GM23248 (cell line): ENCODE data around the gene PARD6B. TPM values are rescaled to one million over a fixed set of nuclear protein-coding genes. Genes with fewer than 3 reads are reported as not detected.
"Not testable (repeated sequence)": the region's sequence is repeated elsewhere in the genome, so short reads cannot be mapped to it uniquely, and the experiment has no call there.

Experiments used
- DNase-seq: peaks from one replicate; pipeline ENCODE4 v3.0.0-alpha.2; 2015
- H2AFZ ChIP-seq: fragments of 200-600 bp; sonication (generic); 2 replicates; pipeline ENCODE4 v1.6.1; 2016; ENCODE audit warnings: antibody characterized with exemption
- H3F3A ChIP-seq: fragments of 200-600 bp; sonication (generic); 2 replicates; pipeline ENCODE4 v1.6.1; 2016; ENCODE audit warnings: mild to moderate bottlenecking, antibody characterized with exemption, mixed run types; ENCODE audit not compliant: insufficient read depth
- H3K27ac ChIP-seq: fragments of 200-600 bp; sonication (generic); 2 replicates; pipeline ENCODE4 v1.5.1; 2016; ENCODE audit warnings: mild to moderate bottlenecking
- H3K27me3 ChIP-seq: fragments of 200-600 bp; sonication (generic); replicated peaks from 2 replicates; pipeline ENCODE4 v1.6.1; 2016; ENCODE audit warnings: mild to moderate bottlenecking; ENCODE audit not compliant: insufficient read depth
- H3K36me3 ChIP-seq: fragments of 200-600 bp; sonication (generic); 2 replicates; pipeline ENCODE4 v1.6.1; 2016; ENCODE audit warnings: low read depth, mild to moderate bottlenecking
- H3K4me1 ChIP-seq: fragments of 200-600 bp; sonication (generic); 2 replicates; pipeline ENCODE4 v1.6.1; 2016; ENCODE audit warnings: mild to moderate bottlenecking; ENCODE audit not compliant: insufficient read depth
- H3K4me2 ChIP-seq: fragments of 200-600 bp; sonication (generic); one replicate; pipeline ENCODE4 v1.6.1; 2016; ENCODE audit warnings: mild to moderate bottlenecking; ENCODE audit not compliant: unreplicated experiment
- H3K4me3 ChIP-seq: fragments of 200-600 bp; sonication (generic); 2 replicates; pipeline ENCODE4 v1.5.1; 2016; ENCODE audit warnings: mild to moderate bottlenecking
- H3K79me2 ChIP-seq: fragments of 200-600 bp; sonication (generic); 2 replicates; pipeline ENCODE4 v1.6.1; 2016; ENCODE audit warnings: mild to moderate bottlenecking; ENCODE audit not compliant: insufficient read depth
- H3K9ac ChIP-seq: fragments of 200-600 bp; sonication (generic); 2 replicates; pipeline ENCODE4 v1.6.1; 2016; ENCODE audit warnings: mild to moderate bottlenecking
- H3K9me2 ChIP-seq: fragments of 200-600 bp; sonication (generic); 2 replicates; pipeline ENCODE4 v1.6.1; 2016; ENCODE audit warnings: mixed run types, mild to moderate bottlenecking, moderate library complexity; ENCODE audit not compliant: insufficient read depth
- H3K9me3 ChIP-seq: fragments of 200-600 bp; sonication (generic); one replicate; pipeline ENCODE4 v1.6.1; 2017; ENCODE audit warnings: low read depth
- H4K20me1 ChIP-seq: fragments of 200-600 bp; sonication (generic); 2 replicates; pipeline ENCODE4 v1.6.0; 2016; ENCODE audit not compliant: insufficient read depth
- EZH2 ChIP-seq: fragments of 200-600 bp; sonication (generic); IDR thresholded peaks from 2 replicates; pipeline ENCODE4 v1.6.1; 2018; ENCODE audit warnings: antibody characterized with exemption, mild to moderate bottlenecking; ENCODE audit not compliant: insufficient read depth, poor library complexity, severe bottlenecking
- EZH2phosphoT487 ChIP-seq: fragments of 200-600 bp; sonication (generic); IDR thresholded peaks from 2 replicates; pipeline ENCODE4 v1.6.1; 2018; ENCODE audit warnings: antibody characterized with exemption, moderate library complexity, mild to moderate bottlenecking, low read depth; ENCODE audit not compliant: insufficient read depth
- WGBS, 2 experiments: methylation state at CpG; one replicate each; pipeline ENCODE4 v1.1.6; 2015 to 2017; ENCODE audit warnings: low lambda C conversion rate in 2 of 2, low coverage in 1 of 2; ENCODE audit errors: missing lambda C conversion rate in 2 of 2; 5-methylcytosine and 5-hydroxymethylcytosine counted together
- in situ Hi-C: fragments of 300-500 bp; cut with MboI; formaldehyde crosslinking; loops from 2 replicates; pipeline ENCODE4 v1.15.0; 2020
- polyA plus RNA-seq: library from polyadenylated mRNA; unstranded; fragments of >200 nt; fragmentation: Nextera tagmentation; extraction: Ambion mirVana; gene quantifications from 2 replicates; pipeline ENCODE4 v1.2.1, GENCODE V29; 2016
- total RNA-seq: library from RNA; depleted of rRNA; stranded (reverse); fragments of >200 nt; shearing (Covaris generic); gene quantifications from 2 replicates; pipeline ENCODE4 v1.2.3, GENCODE V29; 2014

The PARD6B gene
- total and polyA plus RNA-seq, 2 experiments from 2014 or later: 0.16 TPM; not detected in 1

DNA sequence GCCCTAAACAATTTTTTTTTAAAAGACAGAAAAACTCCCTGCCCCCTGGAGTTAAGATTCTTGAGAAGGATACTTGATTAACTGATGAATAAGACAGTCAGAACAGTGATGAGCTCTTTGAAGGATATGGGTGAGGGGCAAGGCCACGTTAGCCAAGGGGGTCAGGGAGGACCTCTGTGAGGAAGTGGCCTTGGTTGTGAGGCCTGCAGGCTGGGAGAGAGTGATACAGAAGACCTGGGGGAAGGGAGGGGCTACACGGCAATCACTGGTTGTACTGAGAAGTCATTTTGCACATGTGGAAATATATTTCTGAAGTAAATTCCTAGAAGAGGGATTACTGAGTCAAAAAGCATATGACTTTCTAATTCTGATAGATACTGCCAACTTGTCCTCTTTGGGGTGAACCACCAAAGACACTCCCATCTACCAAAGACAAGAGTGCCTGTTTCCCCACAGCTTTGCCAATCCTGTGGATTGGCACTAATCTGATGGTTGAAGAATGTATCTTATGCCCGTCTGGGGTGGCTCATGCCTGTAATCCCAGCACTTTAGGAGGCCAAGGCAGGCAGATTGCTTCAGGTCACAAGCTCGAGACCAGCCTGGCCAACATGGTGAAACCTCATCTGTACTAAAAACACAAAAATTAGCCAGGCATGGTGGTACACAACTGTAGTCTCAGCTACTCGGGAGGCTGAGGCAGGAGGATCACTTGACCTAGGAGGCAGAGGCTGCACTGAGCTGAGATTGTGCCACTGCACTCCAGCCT, 41.2 kb downstream of the PARD6B start:
- no peak overlapping the region for H2AFZ ChIP-seq
- H3K79me2 ChIP-seq: no peaks in the 10 kb centered on the region
- no peaks in the 10 kb centered on the region for H4K20me1 ChIP-seq
- H3K27ac ChIP-seq: no peak overlapping the region
- WGBS, 2 experiments: 69 to 70% methylated on average over 5 of the region's 5 CpGs
- TF ChIP-seq EZH2phosphoT487 (no peak), EZH2 (no peak)
- no peak overlapping the region for H3K4me2 ChIP-seq
- H3K9ac ChIP-seq: no peak overlapping the region
- H3F3A ChIP-seq: no peaks in the 10 kb centered on the region
- DNase-seq: no peak
- in situ Hi-C loops: no loop called here
- H3K4me1 ChIP-seq: no peaks in the 10 kb centered on the region
- no peak overlapping the region for H3K4me3 ChIP-seq
- H3K9me2 ChIP-seq: no peaks in the 10 kb centered on the region
- no peaks in the 10 kb centered on the region for H3K27me3 ChIP-seq
- no peaks in the 10 kb centered on the region for H3K36me3 ChIP-seq
- H3K9me3 ChIP-seq: no peaks in the 10 kb centered on the region

DNA sequence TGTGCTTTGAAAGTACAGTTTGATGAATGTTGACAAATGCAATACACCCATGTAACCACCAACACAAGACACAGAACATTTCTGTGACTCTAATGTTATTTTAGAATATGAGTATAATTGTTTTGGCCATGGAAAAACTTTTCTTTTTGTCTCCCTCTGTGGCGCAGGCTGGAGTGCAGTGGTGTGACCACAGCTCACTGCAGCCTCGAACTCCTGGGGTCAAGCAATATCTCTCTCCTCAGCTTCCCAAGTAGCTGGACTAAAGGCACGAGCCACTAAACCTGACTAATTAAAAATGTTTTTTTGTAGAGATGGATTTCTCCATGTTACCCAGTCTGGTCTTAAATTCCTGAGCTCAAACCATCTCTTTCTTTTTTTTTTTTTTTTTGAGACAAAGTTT, 43.1 kb downstream of the PARD6B start:
- in situ Hi-C loops: no loop called here
- H3K79me2 ChIP-seq: no peaks in the 10 kb centered on the region
- no peaks in the 10 kb centered on the region for H3K9me3 ChIP-seq
- H3F3A ChIP-seq: no peaks in the 10 kb centered on the region
- H3K27me3 ChIP-seq: no peaks in the 10 kb centered on the region
- H3K9me2 ChIP-seq: no peaks in the 10 kb centered on the region
- WGBS, 2 experiments: 71 to 72% methylated on average over 3 of the region's 3 CpGs
- H2AFZ ChIP-seq: no peak overlapping the region
- no peaks in the 10 kb centered on the region for H3K4me1 ChIP-seq
- H3K4me2 ChIP-seq: no peak overlapping the region
- no peaks in the 10 kb centered on the region for H4K20me1 ChIP-seq
- no peak for DNase-seq
- no peaks in the 10 kb centered on the region for H3K36me3 ChIP-seq
- H3K4me3 ChIP-seq: no peak overlapping the region
- TF ChIP-seq EZH2 (no peak), EZH2phosphoT487 (no peak)
- H3K27ac ChIP-seq: no peak overlapping the region
- H3K9ac ChIP-seq: no peak overlapping the region

DNA sequence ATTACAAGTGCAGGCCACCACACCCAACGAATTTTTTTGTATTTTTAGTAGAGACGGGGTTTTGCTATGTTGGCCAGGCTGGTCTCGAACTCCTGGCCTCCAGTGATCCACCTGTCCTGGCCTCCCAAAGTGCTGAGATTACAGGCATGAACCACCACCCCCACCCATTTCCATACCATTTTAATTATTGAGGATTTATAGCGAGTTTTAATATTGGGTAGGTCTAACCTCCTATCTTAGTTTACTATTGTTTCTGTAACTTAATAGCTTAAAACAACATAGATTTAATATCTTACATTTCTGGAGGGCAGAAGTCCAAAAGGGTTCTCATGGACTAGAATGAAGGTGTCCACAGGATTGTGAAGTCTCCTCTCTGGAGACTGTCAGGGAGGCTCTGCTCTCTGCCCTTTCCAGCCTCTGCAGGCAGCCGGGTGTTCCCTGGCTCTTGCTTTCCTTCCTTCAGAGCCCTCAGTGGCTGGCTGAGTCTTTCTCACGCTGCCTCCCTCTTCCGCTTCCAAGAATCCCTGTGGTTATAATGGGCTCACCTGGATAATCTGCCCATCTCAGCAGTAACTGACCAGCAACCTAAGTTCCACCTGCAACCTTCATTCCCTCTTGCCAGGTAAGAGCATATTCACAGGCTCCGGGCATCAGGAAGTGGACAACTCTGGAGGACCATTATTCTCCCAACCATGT, 44.9 kb downstream of the PARD6B start:
- no peak overlapping the region for H3K4me2 ChIP-seq
- H3K4me3 ChIP-seq: no peak overlapping the region
- H2AFZ ChIP-seq: no peak overlapping the region
- H4K20me1 ChIP-seq: no peaks in the 10 kb centered on the region
- no peaks in the 10 kb centered on the region for H3K36me3 ChIP-seq
- no peaks in the 10 kb centered on the region for H3K27me3 ChIP-seq
- in situ Hi-C loops: no loop called here
- no peaks in the 10 kb centered on the region for H3K4me1 ChIP-seq
- no peak for DNase-seq
- no peaks in the 10 kb centered on the region for H3K9me3 ChIP-seq
- H3K27ac ChIP-seq: no peak overlapping the region
- 36 to 42% methylated on average over 8 of the region's 8 CpGs for WGBS, 2 experiments
- H3K79me2 ChIP-seq: no peaks in the 10 kb centered on the region
- no peaks in the 10 kb centered on the region for H3K9me2 ChIP-seq
- H3K9ac ChIP-seq: no peak overlapping the region
- H3F3A ChIP-seq: no peaks in the 10 kb centered on the region
- TF ChIP-seq EZH2 (no peak), EZH2phosphoT487 (no peak)

DNA sequence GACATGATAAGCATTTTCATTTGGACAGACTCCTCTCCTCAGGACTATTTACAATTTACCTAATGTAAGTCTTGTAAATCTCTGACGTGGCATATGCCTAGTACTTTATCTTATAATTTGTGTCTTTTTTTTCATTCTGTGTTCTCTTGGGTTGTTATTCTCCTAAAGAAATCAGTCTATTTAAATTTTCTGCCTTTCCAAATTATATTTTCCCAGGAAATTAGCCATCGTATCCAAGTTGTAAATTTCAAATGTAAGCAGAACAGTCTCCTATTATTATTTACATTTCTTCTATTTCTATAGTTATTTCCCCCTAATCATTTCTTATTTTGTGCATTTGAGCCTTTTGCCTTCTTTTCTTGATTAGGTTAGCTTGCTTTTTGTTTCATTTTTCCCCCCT, 46.0 kb downstream of the PARD6B start:
- WGBS, 2 experiments: 28 to 34% methylated on average over 2 of the region's 2 CpGs
- no peak overlapping the region for H3K27ac ChIP-seq
- no peak overlapping the region for H3K4me3 ChIP-seq
- in situ Hi-C loops: no loop called here
- no peaks in the 10 kb centered on the region for H3K36me3 ChIP-seq
- no peaks in the 10 kb centered on the region for H3K9me2 ChIP-seq
- H2AFZ ChIP-seq: no peak overlapping the region
- H3K9ac ChIP-seq: no peak overlapping the region
- no peaks in the 10 kb centered on the region for H3F3A ChIP-seq
- H3K79me2 ChIP-seq: no peaks in the 10 kb centered on the region
- H3K4me2 ChIP-seq: no peak overlapping the region
- TF ChIP-seq EZH2phosphoT487 (no peak), EZH2 (no peak)
- no peaks in the 10 kb centered on the region for H3K4me1 ChIP-seq
- no peaks in the 10 kb centered on the region for H3K27me3 ChIP-seq
- no peaks in the 10 kb centered on the region for H3K9me3 ChIP-seq
- no peak for DNase-seq
- H4K20me1 ChIP-seq: no peaks in the 10 kb centered on the region

DNA sequence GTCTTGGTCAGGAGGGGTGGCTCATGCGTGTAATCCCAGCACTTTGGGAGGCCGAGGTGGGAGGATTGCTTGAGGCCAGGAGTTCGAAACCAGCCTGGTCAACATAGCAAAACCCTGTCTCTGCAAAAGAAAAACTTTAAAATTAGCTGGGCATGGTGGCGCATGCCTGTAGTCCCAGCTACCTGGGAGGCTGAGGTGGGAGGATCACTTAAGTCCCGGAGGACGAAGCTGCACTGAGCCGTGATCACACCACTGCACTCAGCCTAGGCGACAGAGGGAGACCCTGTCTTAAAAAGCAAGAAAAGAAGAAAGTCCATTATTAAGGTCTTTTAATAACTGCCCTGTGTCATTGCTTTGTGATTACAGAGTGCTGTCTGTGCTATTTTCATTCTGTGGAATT, 47.6 kb downstream of the PARD6B start:
- DNase-seq, in situ Hi-C loops: not testable (repeated sequence)

More for the DNA sequence above, 47.6 kb downstream of the PARD6B start:
- H3K79me2 ChIP-seq, H3K36me3 ChIP-seq, H3K4me2 ChIP-seq, H3K9me3 ChIP-seq, H3F3A ChIP-seq, H3K4me1 ChIP-seq, H3K9me2 ChIP-seq, H3K9ac ChIP-seq, H2AFZ ChIP-seq, H4K20me1 ChIP-seq, H3K27ac ChIP-seq, H3K4me3 ChIP-seq, H3K27me3 ChIP-seq: not testable (repeated sequence)
- 80 to 82% methylated on average over 8 of the region's 8 CpGs for WGBS, 2 experiments
